Fibroblast of lung (primary cell): ENCODE data around the gene EIF4B. TPM values are rescaled to one million over a fixed set of nuclear protein-coding genes. Genes with fewer than 3 reads are reported as not detected.

Experiments
- DNase-seq, 2 donors: peaks; one replicate each; pipeline versions ENCODE4 v3.0.0 to v3.0.0-alpha.2; 2010; ENCODE audit warnings: low read depth in 2 of 2
- H2AFZ ChIP-seq: 2 replicates; pipeline ENCODE4 v1.5.1; 2012; ENCODE audit warnings: low read length, control low read depth, inconsistent platforms
- H3K27ac ChIP-seq: 2 replicates; pipeline ENCODE4 v1.5.1; 2011; ENCODE audit warnings: low read length, control low read depth; ENCODE audit not compliant: insufficient read depth
- H3K27me3 ChIP-seq: 2 replicates; pipeline ENCODE4 v1.5.1; 2011; ENCODE audit warnings: mild to moderate bottlenecking, low read length; ENCODE audit not compliant: control insufficient read depth, insufficient read depth
- H3K36me3 ChIP-seq: 2 replicates; pipeline ENCODE4 v1.5.1; 2011; ENCODE audit warnings: low read length; ENCODE audit not compliant: control insufficient read depth, insufficient read depth
- H3K4me1 ChIP-seq: 2 replicates; pipeline ENCODE4 v1.5.1; 2011; ENCODE audit warnings: low read length; ENCODE audit not compliant: control insufficient read depth, insufficient read depth; ENCODE audit errors: extremely low read depth
- H3K4me2 ChIP-seq: 2 replicates; pipeline ENCODE4 v1.5.1; 2011; ENCODE audit warnings: low read length, control low read depth; ENCODE audit not compliant: insufficient read depth; ENCODE audit errors: extremely low read depth
- H3K4me3 ChIP-seq, 4 experiments: fragments of 200-600 bp in 1 of 4; sonication (generic) in 1 of 4; replicated peaks in 1 of 4; 2 replicates each; pipeline ENCODE4 v1.5.1; 2011 to 2016; ENCODE audit warnings: low read length in 4 of 4, low read depth in 3 of 4, mild to moderate bottlenecking in 3 of 4, control low read depth in 2 of 4, inconsistent platforms in 1 of 4, mixed read lengths in 1 of 4; ENCODE audit not compliant: insufficient read depth in 1 of 4; ENCODE audit errors: control extremely low read depth in 1 of 4
- H3K79me2 ChIP-seq: 2 replicates; pipeline ENCODE4 v1.5.1; 2012; ENCODE audit warnings: mild to moderate bottlenecking, low read length, inconsistent platforms; ENCODE audit not compliant: control insufficient read depth, insufficient read depth
- H3K9ac ChIP-seq: 2 replicates; pipeline ENCODE4 v1.5.1; 2011; ENCODE audit warnings: mild to moderate bottlenecking, low read length, control low read depth; ENCODE audit not compliant: insufficient read depth
- H3K9me3 ChIP-seq: 2 replicates; pipeline ENCODE4 v1.5.1; 2012; ENCODE audit warnings: low read depth, low read length; ENCODE audit not compliant: control insufficient read depth, insufficient read depth
- H4K20me1 ChIP-seq: 2 replicates; pipeline ENCODE4 v1.5.1; 2011; ENCODE audit warnings: low read length; ENCODE audit not compliant: control insufficient read depth, insufficient read depth; ENCODE audit errors: extremely low read depth
- CTCF ChIP-seq, 2 donors: IDR thresholded peaks in 1 of 2; conservative IDR thresholded peaks in 1 of 2; 1 replicate in 1 of 2; 2 replicates in 1 of 2; pipeline ENCODE4 v1.5.1; 2011 to 2012; ENCODE audit warnings: low read length in 2 of 2, control low read depth in 1 of 2, inconsistent platforms in 1 of 2, low read depth in 1 of 2, mild to moderate bottlenecking in 1 of 2
- EZH2 ChIP-seq: IDR thresholded peaks from 2 replicates; pipeline ENCODE4 v1.5.1; 2012; ENCODE audit warnings: low read length, control low read depth, mild to moderate bottlenecking; ENCODE audit errors: missing control alignments
- polyA plus RNA-seq, 2 donors: library from polyadenylated mRNA; depleted of rRNA in 1 of 2; stranded (reverse) in 1 of 2; unstranded in 1 of 2; fragments of >200 nt; gene quantifications; 2 replicates each; pipeline ENCODE4 v1.2.1, GENCODE V29; 2011 to 2012; ENCODE audit warnings: missing spikeins in 1 of 2
- total RNA-seq: library from RNA; depleted of rRNA; stranded (reverse); fragments of >200 nt; gene quantifications from 2 replicates; pipeline ENCODE4 v1.2.1, GENCODE V29; 2014

The EIF4B gene
- total and polyA plus RNA-seq, 2 donors (not counting 1 experiment from before 2014, with no cell fraction given), result 466 to 1,180 TPM

DNA sequence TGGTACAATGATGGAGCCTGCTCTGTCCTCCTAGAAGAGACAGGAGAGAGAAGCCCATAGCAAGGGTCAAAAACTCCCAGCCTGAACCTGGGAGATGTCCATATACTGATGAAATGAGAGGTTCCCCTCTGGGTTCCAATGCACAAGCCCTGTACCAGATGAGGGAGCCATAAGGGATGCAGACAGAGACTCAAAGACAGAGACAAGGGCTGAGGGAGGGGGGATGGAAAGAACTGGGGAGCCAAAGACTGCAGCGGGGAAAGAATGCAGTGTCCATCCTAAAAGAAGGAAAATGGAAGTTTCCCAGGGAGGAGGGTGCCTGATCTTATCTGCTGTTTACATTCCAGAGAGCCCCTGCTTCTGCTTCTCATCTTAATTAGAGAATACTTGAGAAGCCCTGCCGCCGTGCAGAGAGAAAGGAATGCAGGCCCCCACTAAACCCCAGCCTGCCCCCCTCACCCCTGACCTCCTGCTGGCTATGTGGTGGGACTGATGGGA, 29.6 kb upstream of the EIF4B start:
- Histone ChIP-seq H3K4me3 (no peak overlapping the region), H3K27ac (no peak overlapping the region), H3K36me3 (no peaks in the 10 kb centered on the region), H2AFZ (no peak overlapping the region), H4K20me1 (no peaks in the 10 kb centered on the region), H3K4me1 (peaks cover 10% of the 10 kb centered on the region), H3K9ac (no peak overlapping the region), H3K4me2 (no peak overlapping the region), H3K9me3 (no peaks in the 10 kb centered on the region), H3K79me2 (no peaks in the 10 kb centered on the region), H3K27me3 (peaks cover 3% of the 10 kb centered on the region)
- DNase-seq, result peak; percentile 26 to 79
- TF ChIP-seq CTCF (conservative IDR thresholded peaks at IDR 0.05 in 1 of 2, IDR thresholded peaks at IDR 0.05 in 1 of 2; ENCODE audit: low read depth in 1 of 2, low read length in 2 of 2) (no peak), EZH2 (no peak)

DNA sequence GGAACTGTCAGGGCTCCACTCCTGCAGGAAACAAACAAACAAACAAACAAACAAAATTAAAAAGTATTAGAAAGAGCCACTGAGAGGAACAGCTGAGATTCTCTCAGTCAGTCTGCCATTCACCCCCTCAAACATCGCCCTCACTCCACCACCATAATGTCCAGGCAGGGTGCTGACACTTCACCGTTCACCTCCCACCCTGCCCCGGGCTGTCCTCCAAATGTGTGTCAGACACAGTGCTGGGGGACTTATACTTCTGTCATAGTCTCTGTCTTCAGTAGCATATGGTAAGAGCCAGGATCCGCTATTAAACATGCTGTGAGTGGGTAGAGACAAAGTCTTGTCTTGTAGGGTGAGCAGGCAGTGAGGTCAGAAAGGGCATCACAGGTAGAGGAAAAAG, 29.1 kb upstream of the EIF4B start:
- H3K4me3 ChIP-seq, result no peak overlapping the region
- H3K9ac ChIP-seq, result no peak overlapping the region
- H3K4me1 ChIP-seq, result peaks cover 9% of the 10 kb centered on the region
- H3K4me2 ChIP-seq, result no peak overlapping the region
- H3K36me3 ChIP-seq, result no peaks in the 10 kb centered on the region
- TF ChIP-seq EZH2, result no peak
- no peak for TF ChIP-seq CTCF (conservative IDR thresholded peaks at IDR 0.05 in 1 of 2, IDR thresholded peaks at IDR 0.05 in 1 of 2; ENCODE audit: low read depth in 1 of 2, low read length in 2 of 2)
- peaks cover 3% of the 10 kb centered on the region for H3K27me3 ChIP-seq
- H3K9me3 ChIP-seq, result no peaks in the 10 kb centered on the region
- no peaks in the 10 kb centered on the region for H3K79me2 ChIP-seq
- DNase-seq, result no peak
- H4K20me1 ChIP-seq, result no peaks in the 10 kb centered on the region
- no peak overlapping the region for H2AFZ ChIP-seq
- H3K27ac ChIP-seq, result no peak overlapping the region

GRCh38 chr12:52980096-52980649, 26.1 kb upstream of the EIF4B start:
- H3K4me2 ChIP-seq, result no peak overlapping the region
- peaks cover 6% of the 10 kb centered on the region for H3K4me1 ChIP-seq
- no peak for TF ChIP-seq EZH2
- TF ChIP-seq CTCF (conservative IDR thresholded peaks at IDR 0.05 in 1 of 2, IDR thresholded peaks at IDR 0.05 in 1 of 2; ENCODE audit: low read depth in 1 of 2, low read length in 2 of 2), result no peak
- H2AFZ ChIP-seq, result no peak overlapping the region
- H3K79me2 ChIP-seq, result no peaks in the 10 kb centered on the region
- no peak overlapping the region for H3K9ac ChIP-seq
- no peaks in the 10 kb centered on the region for H3K36me3 ChIP-seq
- H3K27me3 ChIP-seq, result peaks cover 3% of the 10 kb centered on the region
- no peaks in the 10 kb centered on the region for H4K20me1 ChIP-seq
- no peak for DNase-seq
- no peaks in the 10 kb centered on the region for H3K9me3 ChIP-seq
- no peak overlapping the region for H3K4me3 ChIP-seq
- no peak overlapping the region for H3K27ac ChIP-seq
